Measurements from ENCODE around the gene RAB11FIP5.

The RAB11FIP5 gene

DNA sequence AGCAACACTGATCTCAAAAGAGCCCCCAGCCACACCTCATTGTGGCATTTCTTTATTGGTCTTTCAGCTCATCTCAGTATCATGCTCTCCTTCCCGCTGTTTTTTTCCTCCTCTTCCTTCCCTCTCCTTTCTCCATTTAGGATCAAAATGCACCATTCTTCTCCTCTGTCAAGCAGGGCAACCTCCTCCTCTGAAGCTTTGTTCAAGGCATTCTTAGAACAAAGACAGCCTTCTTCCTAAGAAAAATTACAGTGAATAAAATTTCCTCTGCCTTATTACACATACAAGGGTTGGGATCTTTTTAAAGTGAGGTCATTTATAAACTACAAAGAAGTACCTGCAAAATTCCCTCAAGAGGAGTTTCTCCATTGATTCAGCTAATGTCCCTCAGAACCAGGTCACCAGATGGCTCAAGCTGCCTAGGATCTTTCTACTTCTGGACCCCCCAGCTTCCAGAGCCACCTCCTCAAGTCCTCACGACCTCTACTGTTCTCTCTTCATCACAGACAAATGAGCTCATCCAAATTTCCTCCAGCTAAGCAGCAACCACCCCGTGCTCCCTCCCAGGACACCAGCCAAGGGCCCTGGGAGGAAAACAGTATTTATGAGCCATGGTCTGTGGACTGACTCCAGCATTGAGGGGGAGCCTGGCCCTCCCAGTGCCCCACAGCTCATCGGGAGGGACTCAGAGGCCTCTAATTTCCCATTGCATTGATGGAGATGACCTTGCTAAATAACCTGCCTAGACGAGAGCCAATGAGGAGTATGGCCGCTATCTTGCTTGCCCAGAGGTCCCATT is 59.2 kb downstream of the RAB11FIP5 start:
- DNase-seq (ENCODE audit: low read depth) = no peak
- TF ChIP-seq, protein P1, sequence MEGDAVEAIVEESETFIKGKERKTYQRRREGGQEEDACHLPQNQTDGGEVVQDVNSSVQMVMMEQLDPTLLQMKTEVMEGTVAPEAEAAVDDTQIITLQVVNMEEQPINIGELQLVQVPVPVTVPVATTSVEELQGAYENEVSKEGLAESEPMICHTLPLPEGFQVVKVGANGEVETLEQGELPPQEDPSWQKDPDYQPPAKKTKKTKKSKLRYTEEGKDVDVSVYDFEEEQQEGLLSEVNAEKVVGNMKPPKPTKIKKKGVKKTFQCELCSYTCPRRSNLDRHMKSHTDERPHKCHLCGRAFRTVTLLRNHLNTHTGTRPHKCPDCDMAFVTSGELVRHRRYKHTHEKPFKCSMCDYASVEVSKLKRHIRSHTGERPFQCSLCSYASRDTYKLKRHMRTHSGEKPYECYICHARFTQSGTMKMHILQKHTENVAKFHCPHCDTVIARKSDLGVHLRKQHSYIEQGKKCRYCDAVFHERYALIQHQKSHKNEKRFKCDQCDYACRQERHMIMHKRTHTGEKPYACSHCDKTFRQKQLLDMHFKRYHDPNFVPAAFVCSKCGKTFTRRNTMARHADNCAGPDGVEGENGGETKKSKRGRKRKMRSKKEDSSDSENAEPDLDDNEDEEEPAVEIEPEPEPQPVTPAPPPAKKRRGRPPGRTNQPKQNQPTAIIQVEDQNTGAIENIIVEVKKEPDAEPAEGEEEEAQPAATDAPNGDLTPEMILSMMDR (IDR thresholded peaks at IDR 0.05; ENCODE audit: insufficient read depth, low read depth, low read length, missing control alignments) = no peak
- no peak overlapping the region for H3K4me3 ChIP-seq (ENCODE audit: low read depth, low read length)

- DNase-seq (ENCODE audit: low read depth) = no peak
- TF ChIP-seq, protein P1 (IDR thresholded peaks at IDR 0.05; ENCODE audit: insufficient read depth, low read depth, low read length, missing control alignments) = no peak
- no peak overlapping the region for H3K4me3 ChIP-seq (ENCODE audit: low read depth, low read length)
These were observed 62.6 kb downstream of the RAB11FIP5 start for GRCh38 chr2:73050121-73050545.

DNA sequence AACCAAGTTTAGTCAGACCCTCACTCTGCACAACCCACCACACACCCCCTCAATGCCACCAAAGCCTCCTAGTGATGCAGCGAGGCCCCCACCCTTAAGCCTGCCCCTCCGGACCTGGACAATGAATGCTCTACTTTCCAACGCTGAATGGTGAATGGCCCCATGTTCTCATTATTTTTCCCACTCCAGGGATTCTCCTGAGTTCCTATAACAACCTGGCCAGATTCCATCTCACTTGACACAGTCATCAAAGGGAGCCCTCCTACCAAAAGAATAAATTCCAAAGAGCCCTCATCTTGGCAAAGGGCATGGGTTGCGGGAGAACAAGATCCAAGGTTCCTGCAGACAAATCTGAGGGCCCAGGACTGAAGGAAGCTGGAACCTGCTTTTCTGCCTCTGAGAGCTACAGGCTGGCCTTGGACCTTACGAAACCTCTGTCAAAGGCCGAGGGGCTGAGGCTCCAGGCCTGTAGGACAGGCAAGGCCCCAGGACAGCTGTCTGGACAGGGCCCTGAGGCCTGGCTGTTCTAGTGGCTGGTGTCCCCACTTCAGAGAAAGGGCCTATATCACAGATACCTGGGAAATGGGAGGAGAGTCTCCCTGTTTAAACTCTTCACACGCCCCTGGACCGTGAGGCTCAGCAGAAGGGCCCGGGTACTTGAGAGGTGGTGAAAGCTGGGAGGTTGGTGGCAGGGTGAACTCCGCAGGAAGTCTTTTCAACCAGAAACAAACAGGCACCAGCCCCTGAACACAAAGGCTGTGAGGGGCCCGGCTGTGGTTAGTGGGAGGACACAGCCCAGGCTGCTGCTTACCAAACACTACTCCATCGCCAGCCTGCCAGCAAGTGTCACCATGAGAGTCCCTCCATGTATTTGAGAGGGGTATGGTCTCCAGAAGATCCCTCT is 68.6 kb downstream of the RAB11FIP5 start:
- TF ChIP-seq, protein P1 (IDR thresholded peaks at IDR 0.05; ENCODE audit: insufficient read depth, low read depth, low read length, missing control alignments) = no peak
- no peak for DNase-seq (ENCODE audit: low read depth)
- H3K4me3 ChIP-seq (ENCODE audit: low read depth, low read length) = no peak overlapping the region

DNA sequence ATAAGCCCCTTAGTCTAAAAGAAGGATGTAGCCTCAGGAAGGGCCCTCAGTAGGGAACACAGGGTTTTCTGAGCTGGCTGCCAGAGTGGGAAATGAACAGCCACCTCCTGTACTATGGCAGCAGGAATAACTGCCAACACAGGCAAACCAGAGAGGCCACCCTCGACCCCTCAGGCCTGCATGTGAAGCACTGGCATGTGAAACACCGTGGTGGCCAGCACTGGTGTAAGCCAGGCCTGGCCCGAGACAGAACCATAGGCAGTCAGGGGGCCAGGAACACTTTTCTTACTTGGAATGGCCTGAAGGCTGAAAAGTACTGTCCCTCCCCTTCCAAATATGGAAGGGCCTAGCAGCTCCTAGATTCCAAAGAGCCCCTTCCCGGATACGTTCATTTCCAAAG is 69.5 kb downstream of the RAB11FIP5 start:
- H3K4me3 ChIP-seq (ENCODE audit: low read depth, low read length) = no peak overlapping the region
- DNase-seq (ENCODE audit: low read depth) = no peak
- TF ChIP-seq, protein P1 (IDR thresholded peaks at IDR 0.05; ENCODE audit: insufficient read depth, low read depth, low read length, missing control alignments) = no peak

- TF ChIP-seq, protein P1 (IDR thresholded peaks at IDR 0.05; ENCODE audit: insufficient read depth, low read depth, low read length, missing control alignments) = no peak
- H3K4me3 ChIP-seq (ENCODE audit: low read depth, low read length) = no peak overlapping the region
- DNase-seq (ENCODE audit: low read depth) = no peak
These were observed 74.7 kb downstream of the RAB11FIP5 start for GRCh38 chr2:73037947-73038585.

- no peak for DNase-seq (ENCODE audit: low read depth)
- no peak overlapping the region for H3K4me3 ChIP-seq (ENCODE audit: low read depth, low read length)
These were observed 76.0 kb downstream of the RAB11FIP5 start for GRCh38 chr2:73036766-73037165.

More at GRCh38 chr2:73036766-73037165, 76.0 kb downstream of the RAB11FIP5 start:
- TF ChIP-seq, protein P1 (IDR thresholded peaks at IDR 0.05; ENCODE audit: insufficient read depth, low read depth, low read length, missing control alignments) = no peak

All from GM12865 (cell line).